Thymus (tissue), 11 donors: ENCODE results near the gene KIF27. TPM values are rescaled to one million over a fixed set of nuclear protein-coding genes. Genes with fewer than 3 reads are reported as not detected.
"Not testable (repeated sequence)": the region's sequence is repeated elsewhere in the genome, so short reads cannot be mapped to it uniquely, and the experiment has no call there.

Experiments
- DNase-seq, 9 donors: peaks; one replicate each; pipeline ENCODE4 v3.0.0-alpha.2; 2013; ENCODE audit warnings: low spot score in 9 of 9, low read depth in 6 of 9, missing footprints in 1 of 9
- H3K27ac ChIP-seq, 2 donors: one replicate each; pipeline ENCODE4 v1.5.1; 2013; ENCODE audit warnings: control low read depth in 1 of 2, low read depth in 1 of 2, low read length in 1 of 2, mild to moderate bottlenecking in 1 of 2, moderate library complexity in 1 of 2
- H3K27me3 ChIP-seq, 2 donors: one replicate each; pipeline ENCODE4 v1.5.1; 2013; ENCODE audit warnings: low read length in 1 of 2; ENCODE audit not compliant: control insufficient read depth in 2 of 2, insufficient read depth in 1 of 2
- H3K36me3 ChIP-seq, 2 donors: one replicate each; pipeline ENCODE4 v1.5.1; 2013; ENCODE audit warnings: low read length in 1 of 2, mild to moderate bottlenecking in 1 of 2, moderate library complexity in 1 of 2; ENCODE audit not compliant: control insufficient read depth in 2 of 2, insufficient read depth in 2 of 2
- H3K4me1 ChIP-seq, 2 donors: one replicate each; pipeline ENCODE4 v1.5.1; 2013; ENCODE audit warnings: low read length in 2 of 2; ENCODE audit not compliant: control insufficient read depth in 2 of 2, insufficient read depth in 2 of 2
- H3K4me3 ChIP-seq, 2 donors: one replicate each; pipeline ENCODE4 v1.5.1; 2013; ENCODE audit warnings: low read length in 2 of 2, control low read depth in 1 of 2, mild to moderate bottlenecking in 1 of 2
- H3K9me3 ChIP-seq, 2 donors: one replicate each; pipeline ENCODE4 v1.5.1; 2013; ENCODE audit warnings: low read length in 1 of 2, mild to moderate bottlenecking in 1 of 2; ENCODE audit not compliant: control insufficient read depth in 2 of 2, insufficient read depth in 1 of 2
- WGBS: extraction: QIAGEN DNeasy Blood & Tissue Kit; methylation state at CpG from one replicate; pipeline ENCODE4 v1.1.7; 2013; 5-methylcytosine and 5-hydroxymethylcytosine counted together
- polyA plus RNA-seq: library from polyadenylated mRNA; stranded (reverse); fragments of 200-250 nt; gene quantifications from one replicate; pipeline ENCODE4 v1.2.3, GENCODE V29; 2013
- total RNA-seq: library from RNA; stranded (reverse); fragments of 120-200 nt; gene quantifications from one replicate; pipeline ENCODE4 v1.2.4, GENCODE V29; 2013
- donor health status: healthy.

KIF27 gene
- total and polyA plus RNA-seq, 2 donors = 2.9 to 5.2 TPM

DNA sequence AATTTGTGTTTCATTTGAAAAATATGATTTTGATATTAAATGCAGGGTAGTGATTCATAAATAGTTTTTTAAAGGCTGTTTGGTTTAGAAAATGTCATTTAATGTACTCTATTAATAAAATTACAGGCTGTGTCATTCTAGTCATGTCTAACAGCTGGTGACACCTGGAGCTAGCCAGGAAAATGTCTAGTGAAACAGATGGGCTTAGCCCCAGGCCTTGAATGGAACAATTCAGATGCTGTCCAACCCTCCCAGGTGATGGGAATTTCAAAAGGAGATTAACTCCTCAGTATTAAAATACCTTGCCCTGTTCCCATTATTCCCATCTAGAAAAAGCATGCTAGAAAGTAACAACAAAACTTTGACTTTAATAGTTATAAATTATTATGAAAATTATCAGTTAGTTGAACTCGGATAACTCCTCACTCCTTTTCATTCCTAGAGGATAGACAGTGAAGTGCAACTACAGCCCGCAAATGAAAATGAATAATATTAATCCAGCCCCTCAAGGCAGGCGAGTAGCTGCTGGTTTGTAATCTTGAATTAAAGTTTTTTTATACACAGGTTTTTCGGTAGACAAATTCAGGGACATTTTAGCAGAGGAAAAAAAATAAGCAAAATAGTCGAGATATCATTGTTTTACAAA lies 90.7 kb downstream of the KIF27 start:
- H3K27me3 ChIP-seq, DNase-seq, H3K27ac ChIP-seq, H3K4me3 ChIP-seq, H3K9me3 ChIP-seq, H3K4me1 ChIP-seq, H3K36me3 ChIP-seq: not testable (repeated sequence)
- 97% methylated on average over 5 of the region's 5 CpGs for WGBS

DNA sequence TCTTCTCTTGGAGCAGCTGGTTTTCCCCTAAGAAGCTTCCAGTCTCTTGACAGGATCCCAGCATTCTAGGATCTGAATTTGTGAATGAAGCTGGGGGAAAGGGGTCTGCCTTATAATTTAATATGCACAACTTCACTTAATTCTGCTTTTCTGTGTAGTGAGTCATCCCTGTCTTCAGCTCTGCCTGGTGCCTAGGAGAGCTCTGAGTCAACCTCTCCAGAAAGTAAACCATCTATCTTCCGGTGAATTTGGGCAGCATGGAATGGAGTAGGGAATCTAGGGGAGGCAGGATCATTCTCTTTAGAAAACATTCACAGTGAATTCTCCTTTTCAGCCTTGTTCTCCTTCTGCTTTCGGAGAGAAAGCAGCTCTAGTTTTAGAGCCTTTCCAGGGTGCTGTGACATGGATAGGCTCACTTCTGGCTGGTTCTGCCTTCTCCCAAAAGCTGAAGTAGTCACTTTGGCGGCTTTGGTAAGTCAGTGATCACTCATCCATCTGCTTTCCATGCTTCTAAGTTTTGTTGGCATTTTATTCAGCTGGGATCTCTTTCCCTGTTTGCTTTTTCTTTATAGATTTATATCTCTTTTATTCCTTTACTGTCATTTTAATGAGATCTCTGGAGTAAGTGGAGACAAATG lies 96.1 kb downstream of the KIF27 start:
- H3K27me3 ChIP-seq, H3K27ac ChIP-seq, DNase-seq, H3K9me3 ChIP-seq, H3K4me1 ChIP-seq, H3K4me3 ChIP-seq, H3K36me3 ChIP-seq: not testable (repeated sequence)
- WGBS = 98% methylated on average over 3 of the region's 3 CpGs

- H3K4me1 ChIP-seq, H3K9me3 ChIP-seq, H3K36me3 ChIP-seq, H3K27me3 ChIP-seq: not testable (repeated sequence)
- H3K27ac ChIP-seq = peak within 1 kb of the TSS; percentile 51 to 89
- peak; percentile 34 to 86 (median 63) for DNase-seq
- under 1% methylated on average over 102 of the region's 103 CpGs for WGBS
- H3K4me3 ChIP-seq = peak within 1 kb of the TSS; percentile 54 to 71
These were observed 103.6 kb downstream of the KIF27 start, which contains the start of gene GKAP1 for GRCh38 chr9:83817356-83818278. Gene GKAP1, minus strand, starts transcription at chr9:83817769. Its CDS starts 11,252 bp downstream, at chr9:83806517.

DNA sequence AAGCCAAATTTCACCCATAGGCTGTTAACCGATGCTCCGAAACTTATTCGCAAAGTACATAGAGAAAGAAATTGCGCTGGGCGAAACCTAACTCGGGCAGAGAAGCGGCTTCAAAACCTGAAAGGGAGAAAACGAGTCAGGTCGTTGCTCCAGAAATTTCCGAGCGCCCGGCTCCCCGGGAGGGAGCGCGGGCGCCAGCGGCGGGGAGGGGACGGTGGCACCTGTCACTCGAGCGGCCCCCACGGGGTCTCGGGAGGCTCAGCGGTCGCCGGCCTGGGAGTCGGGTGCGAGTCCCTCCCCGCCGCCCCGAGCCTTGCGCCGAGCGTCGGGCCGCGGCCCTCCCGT lies 104.2 kb downstream of the KIF27 start:
- H3K27me3 ChIP-seq, H3K4me1 ChIP-seq, H3K9me3 ChIP-seq, H3K36me3 ChIP-seq: not testable (repeated sequence)
- Histone ChIP-seq H3K27ac (peak overlapping the region in 1 of 2 donors; percentile 84), H3K4me3 (peak overlapping the region; percentile 54 to 71)
- under 1% methylated on average over 38 of the region's 38 CpGs for WGBS
- peak in 4 of 9 donors; percentile 16 to 59 (median 36) for DNase-seq

DNA sequence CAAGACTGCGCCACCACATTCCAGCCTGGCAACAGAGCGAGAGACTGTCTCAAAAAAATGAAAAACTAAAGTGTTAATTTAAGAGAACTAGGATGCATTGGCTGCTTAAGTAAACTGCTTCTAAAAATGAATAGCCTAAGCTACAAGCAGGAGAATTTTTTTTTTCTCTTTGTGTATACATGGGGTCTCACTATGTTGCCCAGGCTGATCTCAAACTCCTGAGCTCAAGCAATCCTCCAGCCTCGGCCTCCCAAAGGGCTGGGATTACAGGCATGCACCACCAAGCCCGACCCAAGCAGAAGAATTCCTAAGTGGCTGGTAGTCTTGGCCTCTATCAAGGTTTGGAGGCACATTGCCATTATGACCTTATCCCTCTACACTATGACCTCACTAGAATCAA lies 106.1 kb downstream of the KIF27 start:
- not testable (repeated sequence) for H3K27me3 ChIP-seq, H3K36me3 ChIP-seq, DNase-seq, H3K9me3 ChIP-seq, H3K4me1 ChIP-seq, H3K27ac ChIP-seq, H3K4me3 ChIP-seq
- 98% methylated on average over 4 of the region's 4 CpGs for WGBS

- H3K4me3 ChIP-seq, H3K27ac ChIP-seq, H3K9me3 ChIP-seq, H3K27me3 ChIP-seq, DNase-seq, H3K4me1 ChIP-seq, H3K36me3 ChIP-seq: not testable (repeated sequence)
- WGBS = 92% methylated on average over 1 of the region's 1 CpG
These were observed 112.0 kb downstream of the KIF27 start for GRCh38 chr9:83809213-83809612.

- peaks cover 9 to 10% of the 10 kb centered on the region in 2 donors for H3K36me3 ChIP-seq
- H3K4me1 ChIP-seq, H3K27ac ChIP-seq, H3K27me3 ChIP-seq, H3K9me3 ChIP-seq, H3K4me3 ChIP-seq, DNase-seq: not testable (repeated sequence)
- WGBS = 94% methylated on average over 31 of the region's 31 CpGs
These were observed 116.8 kb downstream of the KIF27 start for GRCh38 chr9:83804454-83804853.

- WGBS = 97% methylated on average over 31 of the region's 33 CpGs
- not testable (repeated sequence) for DNase-seq, H3K9me3 ChIP-seq, H3K4me1 ChIP-seq, H3K27ac ChIP-seq, H3K27me3 ChIP-seq, H3K4me3 ChIP-seq
- peaks cover 9 to 10% of the 10 kb centered on the region in 2 donors for H3K36me3 ChIP-seq
These were observed 117.3 kb downstream of the KIF27 start for GRCh38 chr9:83803941-83804340.
